HCT116 (cell line): ENCODE results near the gene C4orf46. TPM values are rescaled to one million over a fixed set of nuclear protein-coding genes. Genes with fewer than 3 reads are reported as not detected.
A peak's percentile ranks its signal among the peaks of the same experiment; 100 is the strongest.

Experiments
- ATAC-seq: fragments of 200-7000 bp; cut with Tn5 transposase; 2 replicates; pipeline ENCODE4 v1.9.1; 2020; ENCODE audit warnings: mild to moderate bottlenecking, moderate library complexity
- BruUV-seq: library from RNA; stranded (reverse); fragments of 400-500 nt; replicated peaks from 2 replicates; lab custom pipeline; 2021; lab: Mats Ljungman, UMichigan
- CTCF ChIA-PET: fragments of 300-600 bp; sonication (Branson Sonifier 250); formaldehyde crosslinking; loops from one replicate; lab custom pipeline; 2021; ENCODE audit warnings: antibody characterized with exemption; lab: Charles Lee
- POLR2A ChIA-PET: fragments of 300-600, 350-600 bp; sonication (Branson Sonifier 250); formaldehyde crosslinking; loops from one replicate; lab custom pipeline; 2021; ENCODE audit warnings: antibody characterized with exemption; lab: Charles Lee
- RAD21 ChIA-PET, 2 experiments: fragments of 300-600 bp; sonication (Branson Sonifier 250); formaldehyde crosslinking; loops; one replicate each; lab custom pipeline; 2023; ENCODE audit warnings: low total read pairs in 2 of 2; ENCODE audit not compliant: uncharacterized antibody in 2 of 2, unreplicated experiment in 2 of 2, low non-redundant PET in 1 of 2; lab: Charles Lee
- DNase-seq: peaks from one replicate; pipeline ENCODE4 v3.0.0-alpha.2; 2010; ENCODE audit warnings: low read depth, low spot score
- H2AFZ ChIP-seq: fragments of 200-600 bp; shearing (Covaris generic), sonication (generic); 2 replicates; pipeline ENCODE4 v1.6.1; 2017; ENCODE audit warnings: low read depth, mixed run types, mixed read lengths, antibody characterized with exemption, low read length; ENCODE audit not compliant: poor library complexity, severe bottlenecking
- H3K27ac ChIP-seq: 2 replicates; pipeline ENCODE4 v1.5.1; 2012; ENCODE audit warnings: low read depth, low read length
- H3K27me3 ChIP-seq: fragments of 200-600 bp; sonication (generic); 2 replicates; pipeline ENCODE4 v1.6.1; 2016; ENCODE audit warnings: mixed run types, low read length, mixed read lengths; ENCODE audit not compliant: insufficient read depth
- H3K36me3 ChIP-seq, 2 experiments: fragments of 200-500 bp in 1 of 2; fragments of 200-600 bp in 1 of 2; sonication (Bioruptor generic) in 1 of 2; sonication (generic) in 1 of 2; 2 replicates each; pipeline versions ENCODE4 v1.5.1 to v1.6.1; 2014 to 2016; ENCODE audit warnings: low read length in 2 of 2, inconsistent platforms in 1 of 2, mixed read lengths in 1 of 2, mixed run types in 1 of 2; ENCODE audit not compliant: insufficient read depth in 2 of 2, control insufficient read depth in 1 of 2
- H3K4me1 ChIP-seq, 2 experiments: fragments of 200-600 bp in 1 of 2; sonication (generic) in 1 of 2; 2 replicates each; pipeline versions ENCODE4 v1.5.1 to v1.6.1; 2012 to 2017; ENCODE audit warnings: low read length in 2 of 2, inconsistent platforms in 1 of 2, mild to moderate bottlenecking in 1 of 2, mixed read lengths in 1 of 2, mixed run types in 1 of 2, moderate library complexity in 1 of 2; ENCODE audit not compliant: insufficient read depth in 2 of 2, control insufficient read depth in 1 of 2
- H3K4me2 ChIP-seq: fragments of 200-600 bp; sonication (generic); 2 replicates; pipeline ENCODE4 v1.6.1; 2017; ENCODE audit warnings: mixed run types, low read length, mixed read lengths
- H3K4me3 ChIP-seq, 2 experiments: fragments of 200-600 bp in 1 of 2; sonication (generic) in 1 of 2; replicated peaks in 1 of 2; 2 replicates each; pipeline ENCODE4 v1.5.1; 2011 to 2016; ENCODE audit warnings: low read length in 2 of 2, control low read depth in 1 of 2, low read depth in 1 of 2, mild to moderate bottlenecking in 1 of 2, mixed read lengths in 1 of 2, mixed run types in 1 of 2
- H3K79me2 ChIP-seq: fragments of 200-600 bp; sonication (generic); 2 replicates; pipeline ENCODE4 v1.6.1; 2017; ENCODE audit warnings: mild to moderate bottlenecking, mixed run types, low read length, moderate library complexity, mixed read lengths; ENCODE audit not compliant: insufficient read depth
- H3K9ac ChIP-seq: fragments of 200-600 bp; sonication (generic); 2 replicates; pipeline ENCODE4 v1.6.1; 2016; ENCODE audit warnings: low read length, mixed read lengths
- H3K9me2 ChIP-seq: fragments of 200-600 bp; sonication (generic), shearing (Covaris generic); 2 replicates; pipeline ENCODE4 v1.6.1; 2017; ENCODE audit warnings: mixed run types, mild to moderate bottlenecking, moderate library complexity; ENCODE audit not compliant: insufficient read depth
- H3K9me3 ChIP-seq, 2 experiments: fragments of 200-500 bp in 1 of 2; fragments of 200-600 bp in 1 of 2; sonication (Bioruptor generic) in 1 of 2; sonication (generic) in 1 of 2; 2 replicates each; pipeline ENCODE4 v1.6.1; 2014 to 2017; ENCODE audit warnings: low read length in 2 of 2, mixed read lengths in 2 of 2, inconsistent platforms in 1 of 2, low read depth in 1 of 2, mild to moderate bottlenecking in 1 of 2, mixed run types in 1 of 2, moderate library complexity in 1 of 2; ENCODE audit not compliant: control insufficient read depth in 1 of 2, insufficient read depth in 1 of 2
- H4K20me1 ChIP-seq: fragments of 200-600 bp; sonication (generic), shearing (Covaris generic); 2 replicates; pipeline ENCODE4 v1.6.1; 2017; ENCODE audit warnings: mixed run types, mild to moderate bottlenecking, moderate library complexity; ENCODE audit not compliant: insufficient read depth
- ATF3 ChIP-seq: IDR thresholded peaks from 2 replicates; pipeline ENCODE4 v1.6.1; 2012
- CBX3 ChIP-seq: IDR thresholded peaks from 2 replicates; pipeline ENCODE4 v1.6.1; 2012; ENCODE audit warnings: low read depth
- CEBPB ChIP-seq: IDR thresholded peaks from 2 replicates; pipeline ENCODE4 v1.6.1; 2012; ENCODE audit warnings: low read depth
- CTCF ChIP-seq, 3 experiments: fragments of 200-600 bp in 1 of 3; sonication (generic) in 1 of 3; IDR thresholded peaks in 2 of 3; conservative IDR thresholded peaks in 1 of 3; 2 replicates each; pipeline ENCODE4 v1.5.1; 2012 to 2017; ENCODE audit warnings: low read depth in 2 of 3, low read length in 2 of 3, antibody characterized with exemption in 1 of 3, borderline replicate concordance in 1 of 3, control low read depth in 1 of 3, mild to moderate bottlenecking in 1 of 3, mixed read lengths in 1 of 3, mixed run types in 1 of 3, moderate library complexity in 1 of 3; ENCODE audit not compliant: insufficient read depth in 1 of 3
- EGR1 ChIP-seq: IDR thresholded peaks from 2 replicates; pipeline ENCODE4 v1.6.1; 2012; ENCODE audit warnings: low read depth
- ELF1 ChIP-seq: IDR thresholded peaks from 2 replicates; pipeline ENCODE4 v1.6.1; 2012; ENCODE audit warnings: low read depth, borderline replicate concordance
- EZH2phosphoT487 ChIP-seq: fragments of 200-600 bp; IDR thresholded peaks from 2 replicates; pipeline ENCODE4 v1.6.1; 2018; ENCODE audit warnings: antibody characterized with exemption, borderline replicate concordance
- MAX ChIP-seq: IDR thresholded peaks from 2 replicates; pipeline ENCODE4 v1.6.1; 2012
- POLR2A ChIP-seq: IDR thresholded peaks from 2 replicates; pipeline ENCODE4 v1.7.0; 2011; ENCODE audit warnings: borderline replicate concordance; ENCODE audit not compliant: insufficient read depth, insufficient read length; ENCODE audit errors: extremely low read depth
- SP1 ChIP-seq: IDR thresholded peaks from 2 replicates; pipeline ENCODE4 v1.6.1; 2012; ENCODE audit warnings: low read depth
- SRF ChIP-seq: IDR thresholded peaks from 2 replicates; pipeline ENCODE4 v1.6.1; 2012; ENCODE audit warnings: low read depth
- TCF7L2 ChIP-seq: IDR thresholded peaks from 2 replicates; pipeline ENCODE4 v1.7.0; 2011; ENCODE audit warnings: borderline replicate concordance, inconsistent platforms; ENCODE audit not compliant: insufficient read depth, insufficient read length; ENCODE audit errors: extremely low read depth
- YY1 ChIP-seq: IDR thresholded peaks from 2 replicates; pipeline ENCODE4 v1.6.1; 2011; ENCODE audit warnings: low read length, low read depth, moderate library complexity, mild to moderate bottlenecking; ENCODE audit not compliant: insufficient replicate concordance; ENCODE audit errors: extremely low read depth
- ZBTB33 ChIP-seq: IDR thresholded peaks from 2 replicates; pipeline ENCODE4 v1.6.1; 2011; ENCODE audit warnings: mild to moderate bottlenecking, low read length, moderate library complexity; ENCODE audit not compliant: insufficient replicate concordance; ENCODE audit errors: extremely low read depth
- ZFX ChIP-seq: fragments of 450-650 bp; IDR thresholded peaks from 2 replicates; pipeline ENCODE4 v1.6.1; 2017
- ZNF274 ChIP-seq: fragments of 200-500 bp; sonication (Bioruptor generic); IDR thresholded peaks from 2 replicates; pipeline ENCODE4 v1.6.1; 2014; ENCODE audit warnings: mild to moderate bottlenecking, low read depth, low read length, inconsistent platforms
- intact Hi-C: fragments of 100-400 bp; cut with micrococcal nuclease; formaldehyde crosslinking; loops from 2 replicates; pipeline ENCODE4 v1.10.0; 2022
- total RNA-seq: library from RNA; stranded (reverse); gene quantifications from one replicate; pipeline ENCODE4 v1.2.1, GENCODE V29; 2021; ENCODE audit not compliant: unreplicated experiment

C4orf46 gene
- total RNA-seq, 1 experiment from 2014 or later = 16.3 TPM

GRCh38 chr4:158671915-158672806 is 474 bp upstream of the C4orf46 start, which contains the start of gene ETFDH (continued):
- TF ChIP-seq POLR2A (peak; percentile 2), ATF3 (peak; percentile 82; the same call in 1 of the 2 replicates), EGR1 (no peak), SP1 (peak; percentile 90)

GRCh38 chr4:158670975-158671664 is 567 bp downstream of the C4orf46 start:
- ATAC-seq (peak; percentile 27), DNase-seq (peak; percentile 33)
- peaks cover 0 to 4% of the 10 kb centered on the region in 2 experiments; a peak in 1 of 4 replicates for H3K36me3 ChIP-seq
- peak overlapping the region; percentile 91 for H3K9ac ChIP-seq
- H3K4me2 ChIP-seq = peak overlapping the region; percentile 86
- CTCF ChIA-PET = no interaction called here
- H3K9me2 ChIP-seq = no peaks in the 10 kb centered on the region
- H2AFZ ChIP-seq = no peak overlapping the region
- H3K9me3 ChIP-seq = no peaks in the 10 kb centered on the region
- H3K79me2 ChIP-seq = peaks cover 48% of the 10 kb centered on the region
- peak overlapping the region; percentile 70 for H3K27ac ChIP-seq
- TSS peak; percentile 56 for BruUV-seq
- H3K4me1 ChIP-seq = peaks cover 9 to 17% of the 10 kb centered on the region in 2 experiments; a peak in 3 of 4 replicates
- no peaks in the 10 kb centered on the region for H4K20me1 ChIP-seq
- TF ChIP-seq TCF7L2 (no peak), POLR2A (peak; percentile 19), ZFX (peak; percentile 24; the same call in 1 of the 2 replicates), YY1 (no peak), CBX3 (no peak), CEBPB (no peak), ZNF274 (no peak), EZH2phosphoT487 (no peak), EGR1 (no peak), SRF (no peak), CTCF (IDR thresholded peaks at IDR 0.05 in 2 of 3, conservative IDR thresholded peaks at IDR 0.05 in 1 of 3; ENCODE audit: borderline replicate concordance in 1 of 3, insufficient read depth in 1 of 3, low read depth in 2 of 3, low read length in 2 of 3) (no peak), MAX (peak; percentile 76), ZBTB33 (no peak), ELF1 (no peak), SP1 (no peak)
- TF ChIP-seq, all 23 proteins: peak for 3
- H3K27me3 ChIP-seq = no peaks in the 10 kb centered on the region
- peak overlapping the region; percentile 80 to 86 for H3K4me3 ChIP-seq
- ChIA-PET RAD21 (no interaction called here), POLR2A (no interaction called here)
- intact Hi-C loops = loop anchor here (5.0 kb wide), 2 partner anchors 51 to 776 kb away; partner anchors contain the start of gene PPID
